HepG2 (cell line): ENCODE measurements around the gene PLA2G2A. TPM values are rescaled to one million over a fixed set of nuclear protein-coding genes. Genes with fewer than 3 reads are reported as not detected.

ENCODE experiments used
- ARID2 ChIP-seq: sonication (generic); formaldehyde crosslinking; IDR thresholded peaks from 2 replicates; pipeline ENCODE4 v1.8.1; 2022; ENCODE audit warnings: mild to moderate bottlenecking, missing genetic modification reagents, borderline replicate concordance
- ELF3 ChIP-seq: IDR thresholded peaks from 2 replicates; pipeline ENCODE4 v1.6.1; 2016; ENCODE audit warnings: missing genetic modification reagents, missing compliant biosample characterization
- EP300 ChIP-seq, 3 experiments: sonication (generic) in 1 of 3; formaldehyde crosslinking in 1 of 3; IDR thresholded peaks; 2 replicates each; pipeline versions ENCODE4 v1.5.1 to v1.6.1; 2011 to 2020; ENCODE audit warnings: low read depth in 2 of 3, low read length in 2 of 3, borderline replicate concordance in 1 of 3, improper control_type of control experiment in 1 of 3, mild to moderate bottlenecking in 1 of 3, missing genetic modification reagents in 1 of 3, moderate library complexity in 1 of 3
- HNRNPLL ChIP-seq: fragments of 200-400 bp; formaldehyde crosslinking; IDR thresholded peaks from 2 replicates; pipeline ENCODE4 v1.6.1; 2017; ENCODE audit warnings: mild to moderate bottlenecking, low read depth, low read length; ENCODE audit not compliant: poor library complexity, severe bottlenecking
- RARA ChIP-seq: IDR thresholded peaks from 2 replicates; pipeline ENCODE4 v1.6.1; 2016; ENCODE audit warnings: missing genetic modification reagents, missing compliant biosample characterization
- ZNF430 ChIP-seq: sonication (generic); formaldehyde crosslinking; IDR thresholded peaks from 2 replicates; pipeline ENCODE4 v1.9.0; 2021; ENCODE audit warnings: mild to moderate bottlenecking, missing genetic modification reagents
- ZNF550 ChIP-seq: sonication (generic); formaldehyde crosslinking; IDR thresholded peaks from 2 replicates; pipeline ENCODE4 v1.4.0; 2020; ENCODE audit warnings: mild to moderate bottlenecking, missing genetic modification reagents, borderline replicate concordance
- ZNF616 ChIP-seq: sonication (generic); formaldehyde crosslinking; IDR thresholded peaks from 2 replicates; pipeline ENCODE4 v1.5.0; 2020; ENCODE audit warnings: low read depth, mild to moderate bottlenecking, missing genetic modification reagents
- ZNF646 ChIP-seq: sonication (generic); formaldehyde crosslinking; IDR thresholded peaks from 2 replicates; pipeline ENCODE4 v1.9.0; 2021; ENCODE audit warnings: mild to moderate bottlenecking, missing genetic modification reagents
- polyA plus RNA-seq, 8 experiments: library from polyadenylated mRNA; depleted of rRNA in 3 of 8; stranded (reverse) in 7 of 8; unstranded in 1 of 8; fragments of >200 nt; fragmentation: Illumina TruSeq in 4 of 8; extraction: Trizol in 4 of 8; gene quantifications; 2 replicates each; pipeline versions ENCODE4 v1.2.1 to v1.2.3, GENCODE V29; 2011 to 2016; ENCODE audit warnings: low read depth in 4 of 8, missing spikeins in 1 of 8, mixed read lengths in 1 of 8; ENCODE audit not compliant: insufficient read depth in 1 of 8
- total RNA-seq, 5 experiments: library from RNA; depleted of rRNA; stranded (reverse); fragments of >200 nt; fragmentation: Illumina TruSeq; extraction: Trizol; gene quantifications; 2 replicates each; pipeline ENCODE4 v1.2.3, GENCODE V29; 2016; ENCODE audit warnings: low read depth in 1 of 5
- TF ChIP-seq, protein P1 (sequence below): IDR thresholded peaks from 2 replicates; pipeline ENCODE4 v1.6.1; 2016; ENCODE audit warnings: low read depth
- TF ChIP-seq, protein P2 (sequence below): sonication (generic); formaldehyde crosslinking; IDR thresholded peaks from 2 replicates; pipeline ENCODE4 v1.5.1; 2020; ENCODE audit warnings: missing genetic modification reagents, mild to moderate bottlenecking, borderline replicate concordance
- TF ChIP-seq, protein P3 (sequence below): sonication (generic); formaldehyde crosslinking; conservative IDR thresholded peaks from 2 replicates; pipeline ENCODE4 v1.4.0; 2020; ENCODE audit warnings: mild to moderate bottlenecking, missing genetic modification reagents, moderate library complexity

The PLA2G2A gene
- total and polyA plus RNA-seq, 2 of the 13 experiments (the other 11 are each of a cell fraction or from before 2014, with no cell fraction given): 0.35 to 30.3 TPM

GRCh38 chr1:19936061-19936750, 43.2 kb downstream of the PLA2G2A start (continued):
- no peak for TF ChIP-seq ZNF646 (CRISPR knock-in tag)
- TF ChIP-seq ELF3 (CRISPR knock-in tag): 0 out of 2 replicates have a peak, but pooled peaks have one; percentile 42
- TF ChIP-seq ARID2 (CRISPR knock-in tag): no peak
- TF ChIP-seq, protein P1, sequence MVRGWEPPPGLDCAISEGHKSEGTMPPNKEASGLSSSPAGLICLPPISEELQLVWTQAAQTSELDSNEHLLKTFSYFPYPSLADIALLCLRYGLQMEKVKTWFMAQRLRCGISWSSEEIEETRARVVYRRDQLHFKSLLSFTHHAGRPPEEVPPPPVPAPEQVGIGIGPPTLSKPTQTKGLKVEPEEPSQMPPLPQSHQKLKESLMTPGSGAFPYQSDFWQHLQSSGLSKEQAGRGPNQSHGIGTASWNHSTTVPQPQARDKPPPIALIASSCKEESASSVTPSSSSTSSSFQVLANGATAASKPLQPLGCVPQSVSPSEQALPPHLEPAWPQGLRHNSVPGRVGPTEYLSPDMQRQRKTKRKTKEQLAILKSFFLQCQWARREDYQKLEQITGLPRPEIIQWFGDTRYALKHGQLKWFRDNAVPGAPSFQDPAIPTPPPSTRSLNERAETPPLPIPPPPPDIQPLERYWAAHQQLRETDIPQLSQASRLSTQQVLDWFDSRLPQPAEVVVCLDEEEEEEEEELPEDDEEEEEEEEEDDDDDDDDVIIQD (CRISPR knock-in tag): no peak
- no peak for TF ChIP-seq ZNF430 (CRISPR knock-in tag)
- TF ChIP-seq ZNF616: peak; percentile 81; the same call in 1 of the 2 replicates
- no peak for TF ChIP-seq HNRNPLL
- peak; percentile 53; the same call in 1 of the 2 replicates for TF ChIP-seq RARA (CRISPR knock-in tag)
- TF ChIP-seq EP300 (IDR thresholded peaks at IDR 0.05; ENCODE audit: low read depth in 2 of 2, low read length in 2 of 2): 0 out of 4 replicates have a peak, but pooled peaks of 1 of the 2 experiments have one; percentile 14
- TF ChIP-seq EP300 (CRISPR knock-in tag; IDR thresholded peaks at IDR 0.05; ENCODE audit: borderline replicate concordance): no peak
- TF ChIP-seq, protein P2, sequence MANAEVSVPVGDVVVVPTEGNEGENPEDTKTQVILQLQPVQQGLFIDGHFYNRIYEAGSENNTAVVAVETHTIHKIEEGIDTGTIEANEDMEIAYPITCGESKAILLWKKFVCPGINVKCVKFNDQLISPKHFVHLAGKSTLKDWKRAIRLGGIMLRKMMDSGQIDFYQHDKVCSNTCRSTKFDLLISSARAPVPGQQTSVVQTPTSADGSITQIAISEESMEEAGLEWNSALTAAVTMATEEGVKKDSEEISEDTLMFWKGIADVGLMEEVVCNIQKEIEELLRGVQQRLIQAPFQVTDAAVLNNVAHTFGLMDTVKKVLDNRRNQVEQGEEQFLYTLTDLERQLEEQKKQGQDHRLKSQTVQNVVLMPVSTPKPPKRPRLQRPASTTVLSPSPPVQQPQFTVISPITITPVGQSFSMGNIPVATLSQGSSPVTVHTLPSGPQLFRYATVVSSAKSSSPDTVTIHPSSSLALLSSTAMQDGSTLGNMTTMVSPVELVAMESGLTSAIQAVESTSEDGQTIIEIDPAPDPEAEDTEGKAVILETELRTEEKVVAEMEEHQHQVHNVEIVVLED (CRISPR knock-in tag): no peak
- no peak for TF ChIP-seq ZNF550 (CRISPR knock-in tag)
- TF ChIP-seq, protein P3, sequence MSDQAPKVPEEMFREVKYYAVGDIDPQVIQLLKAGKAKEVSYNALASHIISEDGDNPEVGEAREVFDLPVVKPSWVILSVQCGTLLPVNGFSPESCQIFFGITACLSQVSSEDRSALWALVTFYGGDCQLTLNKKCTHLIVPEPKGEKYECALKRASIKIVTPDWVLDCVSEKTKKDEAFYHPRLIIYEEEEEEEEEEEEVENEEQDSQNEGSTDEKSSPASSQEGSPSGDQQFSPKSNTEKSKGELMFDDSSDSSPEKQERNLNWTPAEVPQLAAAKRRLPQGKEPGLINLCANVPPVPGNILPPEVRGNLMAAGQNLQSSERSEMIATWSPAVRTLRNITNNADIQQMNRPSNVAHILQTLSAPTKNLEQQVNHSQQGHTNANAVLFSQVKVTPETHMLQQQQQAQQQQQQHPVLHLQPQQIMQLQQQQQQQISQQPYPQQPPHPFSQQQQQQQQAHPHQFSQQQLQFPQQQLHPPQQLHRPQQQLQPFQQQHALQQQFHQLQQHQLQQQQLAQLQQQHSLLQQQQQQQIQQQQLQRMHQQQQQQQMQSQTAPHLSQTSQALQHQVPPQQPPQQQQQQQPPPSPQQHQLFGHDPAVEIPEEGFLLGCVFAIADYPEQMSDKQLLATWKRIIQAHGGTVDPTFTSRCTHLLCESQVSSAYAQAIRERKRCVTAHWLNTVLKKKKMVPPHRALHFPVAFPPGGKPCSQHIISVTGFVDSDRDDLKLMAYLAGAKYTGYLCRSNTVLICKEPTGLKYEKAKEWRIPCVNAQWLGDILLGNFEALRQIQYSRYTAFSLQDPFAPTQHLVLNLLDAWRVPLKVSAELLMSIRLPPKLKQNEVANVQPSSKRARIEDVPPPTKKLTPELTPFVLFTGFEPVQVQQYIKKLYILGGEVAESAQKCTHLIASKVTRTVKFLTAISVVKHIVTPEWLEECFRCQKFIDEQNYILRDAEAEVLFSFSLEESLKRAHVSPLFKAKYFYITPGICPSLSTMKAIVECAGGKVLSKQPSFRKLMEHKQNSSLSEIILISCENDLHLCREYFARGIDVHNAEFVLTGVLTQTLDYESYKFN (CRISPR knock-in tag): peak; percentile 68
